Fibroblast of lung (primary cell): ENCODE measurements around the gene TP53INP2.

ENCODE experiments used
- EZH2 ChIP-seq: IDR thresholded peaks from 2 replicates; pipeline ENCODE4 v1.5.1; 2012; ENCODE audit warnings: low read length, control low read depth, mild to moderate bottlenecking; ENCODE audit errors: missing control alignments
- TF ChIP-seq, protein P1 (sequence below), 2 donors: IDR thresholded peaks in 1 of 2; conservative IDR thresholded peaks in 1 of 2; 1 replicate in 1 of 2; 2 replicates in 1 of 2; pipeline ENCODE4 v1.5.1; 2011 to 2012; ENCODE audit warnings: low read length in 2 of 2, control low read depth in 1 of 2, inconsistent platforms in 1 of 2, low read depth in 1 of 2, mild to moderate bottlenecking in 1 of 2

DNA sequence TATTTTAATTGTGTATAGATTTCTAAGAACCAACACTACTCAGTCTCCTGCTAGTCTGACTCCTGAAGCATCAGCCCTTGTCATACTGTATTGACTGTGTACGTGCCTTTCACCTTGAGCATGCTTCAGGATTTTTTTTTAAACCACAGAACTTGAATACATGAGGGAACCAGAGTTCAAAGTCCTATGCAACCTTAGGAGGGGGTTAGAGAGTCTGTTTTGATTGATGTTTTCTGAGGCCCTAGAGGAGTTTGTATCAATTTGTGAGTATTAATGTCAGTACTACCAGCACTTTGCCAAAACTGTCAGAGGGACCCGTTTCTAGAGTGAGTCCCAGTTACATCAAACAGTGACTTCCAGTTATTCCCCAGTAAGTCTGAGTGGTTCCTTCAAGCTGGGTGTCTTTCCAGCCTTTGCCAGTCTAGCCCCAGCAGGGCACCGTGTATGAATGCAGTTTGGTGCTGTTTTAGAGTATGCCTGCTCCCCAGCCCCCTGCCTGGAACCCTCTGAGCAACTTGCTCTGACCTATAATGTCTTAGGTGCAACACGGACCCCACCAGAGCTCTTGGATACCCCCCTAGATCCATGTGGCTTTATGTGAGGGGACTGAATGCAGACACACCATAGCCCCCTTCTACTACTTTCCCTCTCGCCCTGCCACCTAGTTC lies 8.5 kb downstream of the TP53INP2 start:
- TF ChIP-seq, protein P1, sequence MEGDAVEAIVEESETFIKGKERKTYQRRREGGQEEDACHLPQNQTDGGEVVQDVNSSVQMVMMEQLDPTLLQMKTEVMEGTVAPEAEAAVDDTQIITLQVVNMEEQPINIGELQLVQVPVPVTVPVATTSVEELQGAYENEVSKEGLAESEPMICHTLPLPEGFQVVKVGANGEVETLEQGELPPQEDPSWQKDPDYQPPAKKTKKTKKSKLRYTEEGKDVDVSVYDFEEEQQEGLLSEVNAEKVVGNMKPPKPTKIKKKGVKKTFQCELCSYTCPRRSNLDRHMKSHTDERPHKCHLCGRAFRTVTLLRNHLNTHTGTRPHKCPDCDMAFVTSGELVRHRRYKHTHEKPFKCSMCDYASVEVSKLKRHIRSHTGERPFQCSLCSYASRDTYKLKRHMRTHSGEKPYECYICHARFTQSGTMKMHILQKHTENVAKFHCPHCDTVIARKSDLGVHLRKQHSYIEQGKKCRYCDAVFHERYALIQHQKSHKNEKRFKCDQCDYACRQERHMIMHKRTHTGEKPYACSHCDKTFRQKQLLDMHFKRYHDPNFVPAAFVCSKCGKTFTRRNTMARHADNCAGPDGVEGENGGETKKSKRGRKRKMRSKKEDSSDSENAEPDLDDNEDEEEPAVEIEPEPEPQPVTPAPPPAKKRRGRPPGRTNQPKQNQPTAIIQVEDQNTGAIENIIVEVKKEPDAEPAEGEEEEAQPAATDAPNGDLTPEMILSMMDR (conservative IDR thresholded peaks at IDR 0.05 in 1 of 2, IDR thresholded peaks at IDR 0.05 in 1 of 2; ENCODE audit: low read depth in 1 of 2, low read length in 2 of 2) = no peak
- TF ChIP-seq EZH2 = no peak
